Neural cell (in vitro differentiated cells): ENCODE results near the gene SAG.

Experiments
- EZH2 ChIP-seq: fragments of 200-600, 300-800 bp; shearing (Covaris generic), sonication (generic); IDR thresholded peaks from 2 replicates; pipeline ENCODE4 v1.6.1; 2014; ENCODE audit warnings: antibody characterized with exemption, low read length, borderline replicate concordance, mild to moderate bottlenecking; ENCODE audit not compliant: insufficient read depth, poor library complexity, severe bottlenecking
- TAF1 ChIP-seq: IDR thresholded peaks from 2 replicates; pipeline ENCODE4 v1.6.1; 2012; ENCODE audit warnings: low read depth
- TF ChIP-seq, protein P1 (sequence below): fragments of 450-650 bp; IDR thresholded peaks from 2 replicates; pipeline ENCODE4 v1.5.1; 2014; ENCODE audit warnings: antibody characterized with exemption, mild to moderate bottlenecking, moderate library complexity; ENCODE audit not compliant: poor library complexity, severe bottlenecking
- TF ChIP-seq, protein P2 (sequence below): IDR thresholded peaks from 2 replicates; pipeline ENCODE4 v1.6.1; 2012; ENCODE audit warnings: borderline replicate concordance

GRCh38 chr2:233281553-233281952 is 26.1 kb upstream of the SAG start:
- TF ChIP-seq EZH2: no peak
- TF ChIP-seq, protein P1, sequence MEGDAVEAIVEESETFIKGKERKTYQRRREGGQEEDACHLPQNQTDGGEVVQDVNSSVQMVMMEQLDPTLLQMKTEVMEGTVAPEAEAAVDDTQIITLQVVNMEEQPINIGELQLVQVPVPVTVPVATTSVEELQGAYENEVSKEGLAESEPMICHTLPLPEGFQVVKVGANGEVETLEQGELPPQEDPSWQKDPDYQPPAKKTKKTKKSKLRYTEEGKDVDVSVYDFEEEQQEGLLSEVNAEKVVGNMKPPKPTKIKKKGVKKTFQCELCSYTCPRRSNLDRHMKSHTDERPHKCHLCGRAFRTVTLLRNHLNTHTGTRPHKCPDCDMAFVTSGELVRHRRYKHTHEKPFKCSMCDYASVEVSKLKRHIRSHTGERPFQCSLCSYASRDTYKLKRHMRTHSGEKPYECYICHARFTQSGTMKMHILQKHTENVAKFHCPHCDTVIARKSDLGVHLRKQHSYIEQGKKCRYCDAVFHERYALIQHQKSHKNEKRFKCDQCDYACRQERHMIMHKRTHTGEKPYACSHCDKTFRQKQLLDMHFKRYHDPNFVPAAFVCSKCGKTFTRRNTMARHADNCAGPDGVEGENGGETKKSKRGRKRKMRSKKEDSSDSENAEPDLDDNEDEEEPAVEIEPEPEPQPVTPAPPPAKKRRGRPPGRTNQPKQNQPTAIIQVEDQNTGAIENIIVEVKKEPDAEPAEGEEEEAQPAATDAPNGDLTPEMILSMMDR: no peak
- TF ChIP-seq, protein P2, sequence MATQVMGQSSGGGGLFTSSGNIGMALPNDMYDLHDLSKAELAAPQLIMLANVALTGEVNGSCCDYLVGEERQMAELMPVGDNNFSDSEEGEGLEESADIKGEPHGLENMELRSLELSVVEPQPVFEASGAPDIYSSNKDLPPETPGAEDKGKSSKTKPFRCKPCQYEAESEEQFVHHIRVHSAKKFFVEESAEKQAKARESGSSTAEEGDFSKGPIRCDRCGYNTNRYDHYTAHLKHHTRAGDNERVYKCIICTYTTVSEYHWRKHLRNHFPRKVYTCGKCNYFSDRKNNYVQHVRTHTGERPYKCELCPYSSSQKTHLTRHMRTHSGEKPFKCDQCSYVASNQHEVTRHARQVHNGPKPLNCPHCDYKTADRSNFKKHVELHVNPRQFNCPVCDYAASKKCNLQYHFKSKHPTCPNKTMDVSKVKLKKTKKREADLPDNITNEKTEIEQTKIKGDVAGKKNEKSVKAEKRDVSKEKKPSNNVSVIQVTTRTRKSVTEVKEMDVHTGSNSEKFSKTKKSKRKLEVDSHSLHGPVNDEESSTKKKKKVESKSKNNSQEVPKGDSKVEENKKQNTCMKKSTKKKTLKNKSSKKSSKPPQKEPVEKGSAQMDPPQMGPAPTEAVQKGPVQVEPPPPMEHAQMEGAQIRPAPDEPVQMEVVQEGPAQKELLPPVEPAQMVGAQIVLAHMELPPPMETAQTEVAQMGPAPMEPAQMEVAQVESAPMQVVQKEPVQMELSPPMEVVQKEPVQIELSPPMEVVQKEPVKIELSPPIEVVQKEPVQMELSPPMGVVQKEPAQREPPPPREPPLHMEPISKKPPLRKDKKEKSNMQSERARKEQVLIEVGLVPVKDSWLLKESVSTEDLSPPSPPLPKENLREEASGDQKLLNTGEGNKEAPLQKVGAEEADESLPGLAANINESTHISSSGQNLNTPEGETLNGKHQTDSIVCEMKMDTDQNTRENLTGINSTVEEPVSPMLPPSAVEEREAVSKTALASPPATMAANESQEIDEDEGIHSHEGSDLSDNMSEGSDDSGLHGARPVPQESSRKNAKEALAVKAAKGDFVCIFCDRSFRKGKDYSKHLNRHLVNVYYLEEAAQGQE: no peak
- TF ChIP-seq TAF1: no peak
